HG02610 (cell line): ENCODE data around the gene DIPK1C.

Experiments used
- ATAC-seq: cut with Tn5 transposase; IDR thresholded peaks from one replicate; pipeline ENCODE4 v1.9.1; 2021; ENCODE audit warnings: mild to moderate bottlenecking, moderate library complexity; ENCODE audit not compliant: unreplicated experiment

The DIPK1C gene

DNA sequence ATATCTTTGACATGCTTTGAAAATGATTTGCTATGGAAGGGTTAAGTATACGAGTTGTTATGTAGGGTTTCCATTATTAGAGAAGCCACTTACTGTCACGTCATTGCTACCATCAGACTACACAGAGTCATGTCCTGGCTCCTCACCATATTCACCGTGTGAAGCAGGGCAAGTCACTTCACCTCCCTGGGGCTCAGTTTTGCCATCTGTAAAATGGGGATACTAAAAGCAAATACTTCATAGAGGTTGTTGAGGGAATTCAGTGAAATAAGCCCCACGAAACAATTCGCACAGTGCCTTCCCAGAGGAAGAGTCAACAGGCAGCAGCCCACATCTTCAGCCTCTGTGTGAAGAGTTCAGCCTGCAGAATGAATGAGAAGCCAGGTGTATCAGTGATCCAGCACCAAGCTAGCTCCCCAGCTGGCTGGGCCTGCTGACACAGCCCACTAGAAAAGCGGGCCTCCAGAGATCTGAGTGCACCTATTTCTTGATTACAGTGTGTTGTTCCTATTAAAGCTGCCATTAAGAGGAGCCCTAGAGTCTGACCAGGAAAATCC is 3.4 kb downstream of the DIPK1C start:
- no peak for ATAC-seq

DNA sequence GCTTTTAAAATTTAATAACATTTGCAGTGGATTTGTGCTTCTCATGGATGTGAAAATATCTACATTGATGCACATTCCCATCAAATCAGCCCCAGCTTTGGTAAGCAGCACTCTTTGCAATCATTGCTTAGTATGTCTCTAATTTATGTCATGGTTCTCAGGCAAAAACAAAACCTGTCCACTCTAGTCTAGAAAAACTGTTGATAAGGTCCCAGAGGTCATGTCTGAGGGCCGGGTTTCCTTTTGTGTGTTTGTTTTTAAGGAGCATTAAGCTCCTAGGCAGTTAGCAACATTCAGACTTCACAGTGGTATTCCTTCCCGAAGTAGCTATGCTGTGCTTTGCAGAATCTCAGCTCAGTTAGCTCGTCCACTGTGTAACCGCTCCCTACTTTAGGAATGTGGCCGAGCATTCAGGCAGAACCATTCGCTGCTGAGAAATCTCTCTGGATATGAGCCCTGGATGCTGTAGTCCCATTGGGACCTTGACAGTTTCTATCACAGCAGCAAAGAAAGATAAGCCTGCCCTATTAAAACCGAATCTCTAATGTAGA is 4.0 kb downstream of the DIPK1C start:
- ATAC-seq: no peak

GRCh38 chr18:74451148-74451547 is 6.0 kb downstream of the DIPK1C start:
- ATAC-seq: no peak

GRCh38 chr18:74450626-74451025 is 6.5 kb downstream of the DIPK1C start:
- no peak for ATAC-seq

GRCh38 chr18:74447404-74448152 is 9.5 kb downstream of the DIPK1C start:
- no peak for ATAC-seq

DNA sequence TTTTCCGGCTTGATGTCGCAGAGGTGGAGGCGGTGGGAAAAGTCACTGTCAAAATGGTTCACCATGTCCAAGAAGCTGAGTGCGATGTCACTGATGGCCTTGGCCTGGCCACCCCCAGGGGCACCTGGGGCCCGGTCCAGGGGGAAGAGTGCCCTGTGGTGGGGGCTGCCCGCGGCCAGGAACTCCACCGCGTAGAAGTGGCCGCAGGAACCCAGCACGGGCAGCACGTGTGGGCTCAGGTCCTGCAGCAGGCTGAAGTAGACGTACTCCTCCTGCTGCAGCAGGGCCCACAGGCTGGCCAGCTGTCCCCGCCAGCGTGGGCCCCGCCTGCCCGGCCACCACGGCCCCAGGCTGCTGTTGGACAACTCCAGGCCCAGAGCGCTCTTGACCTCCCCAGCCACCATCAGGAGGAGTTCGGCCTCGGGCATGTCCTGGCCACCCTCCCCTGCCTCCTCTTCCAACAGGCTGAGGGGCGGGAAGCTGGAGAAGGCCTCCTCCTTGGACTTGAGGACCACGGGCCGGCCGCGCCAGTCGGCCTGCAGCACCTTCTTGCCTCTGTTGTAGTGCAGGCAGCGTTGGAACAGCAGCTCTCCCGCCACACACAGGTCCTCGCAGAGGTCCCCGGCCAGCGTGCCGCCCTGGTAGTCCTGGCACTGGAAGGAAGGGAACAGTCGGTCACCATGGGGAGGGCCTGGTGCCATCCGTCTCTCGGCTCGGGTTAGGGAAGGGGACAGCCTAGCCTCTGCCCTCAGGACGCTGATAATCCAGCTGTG is 10.3 kb downstream of the DIPK1C start:
- ATAC-seq: no peak

GRCh38 chr18:74446178-74446577 is 10.9 kb downstream of the DIPK1C start:
- no peak for ATAC-seq

DNA sequence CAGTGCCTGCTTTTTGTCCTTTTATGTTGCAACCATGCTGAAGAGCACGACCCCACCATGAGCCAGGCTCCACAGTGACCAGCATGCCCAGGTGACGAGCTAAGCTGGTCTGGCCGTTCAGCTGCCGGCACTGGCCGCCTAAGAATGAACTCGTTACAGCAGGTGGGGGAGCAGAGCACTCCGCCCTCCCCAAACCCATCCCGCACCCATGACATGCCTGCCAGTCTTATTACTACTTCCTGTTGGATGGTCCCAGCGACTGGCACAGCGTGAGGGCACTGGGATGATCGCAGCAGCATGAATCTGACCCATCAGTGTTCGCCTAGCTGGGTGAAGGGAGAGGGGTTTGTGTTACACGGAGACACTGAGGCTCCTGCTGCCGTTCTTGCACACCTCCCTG is 11.5 kb downstream of the DIPK1C start:
- no peak for ATAC-seq

DNA sequence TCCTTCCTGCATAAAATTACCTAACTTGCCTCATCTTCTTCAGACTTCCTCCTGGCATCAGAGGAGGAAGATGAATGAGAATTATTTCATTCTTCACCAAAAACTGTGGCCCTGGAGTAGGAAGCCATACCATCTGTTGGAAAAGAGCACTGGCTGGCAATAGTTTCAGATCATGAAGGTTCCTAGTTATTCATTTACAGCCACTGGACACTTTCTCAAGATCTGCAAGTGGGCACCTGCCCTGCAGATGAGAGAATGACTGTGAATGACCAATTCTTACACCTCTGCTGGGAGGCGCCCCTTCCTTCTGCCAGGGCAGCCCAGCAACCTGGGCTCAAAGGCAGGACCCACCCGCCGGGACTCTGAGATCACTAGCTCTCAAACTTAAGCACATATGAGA is 13.0 kb downstream of the DIPK1C start:
- no peak for ATAC-seq

DNA sequence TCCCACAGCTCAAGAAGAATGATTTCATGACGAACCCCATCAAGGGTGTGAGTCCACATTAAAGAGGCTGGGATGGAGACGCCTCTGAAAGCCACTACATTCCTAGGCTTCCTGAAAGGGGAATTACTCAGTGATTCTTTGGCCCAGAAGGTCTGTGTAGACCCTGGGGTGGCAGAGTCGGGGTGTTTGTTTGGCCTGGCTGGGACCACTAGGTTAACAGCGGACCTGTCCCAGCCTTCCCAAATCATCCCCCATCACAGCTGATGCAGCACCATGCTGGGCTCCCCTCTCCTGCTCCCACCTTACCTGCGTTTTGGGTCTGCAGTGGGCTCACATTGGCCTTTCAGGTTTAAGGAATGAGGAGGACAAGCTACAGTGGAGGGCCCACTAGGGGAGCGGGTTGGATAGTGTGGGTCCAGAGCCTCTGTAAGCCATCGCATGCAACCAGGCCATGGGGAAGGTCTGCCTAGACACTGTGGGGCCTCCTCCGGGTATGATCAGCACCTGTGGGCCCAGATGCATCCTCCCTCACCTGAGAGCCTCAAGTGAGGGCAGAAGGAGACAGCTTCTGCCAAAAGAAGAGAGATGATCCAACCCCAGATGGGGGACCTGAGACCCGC is 16.2 kb downstream of the DIPK1C start:
- ATAC-seq: no peak

DNA sequence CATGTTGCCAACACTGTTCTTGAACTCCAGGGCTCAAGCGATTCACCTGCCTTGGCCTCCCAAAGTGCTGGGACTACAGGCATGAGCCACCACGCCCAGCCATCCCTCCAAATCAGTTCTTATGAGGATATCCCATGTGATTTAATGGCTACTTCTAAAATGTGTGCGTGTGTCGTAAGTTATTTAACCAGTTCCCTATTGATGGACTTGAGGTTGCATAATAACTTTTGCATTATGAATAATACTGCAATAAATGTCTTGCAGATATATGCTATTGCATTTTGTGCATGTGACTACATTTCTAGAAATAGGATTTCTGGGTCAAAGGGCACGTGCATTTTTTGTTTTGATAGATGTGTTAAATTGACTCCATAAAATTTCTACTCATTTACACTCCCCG is 19.0 kb downstream of the DIPK1C start:
- no peak for ATAC-seq

- no peak for ATAC-seq
Observed at GRCh38 chr18:74436158-74436769, 20.8 kb downstream of the DIPK1C start.

- no peak for ATAC-seq
Observed at GRCh38 chr18:74435740-74436139, 21.4 kb downstream of the DIPK1C start.

DNA sequence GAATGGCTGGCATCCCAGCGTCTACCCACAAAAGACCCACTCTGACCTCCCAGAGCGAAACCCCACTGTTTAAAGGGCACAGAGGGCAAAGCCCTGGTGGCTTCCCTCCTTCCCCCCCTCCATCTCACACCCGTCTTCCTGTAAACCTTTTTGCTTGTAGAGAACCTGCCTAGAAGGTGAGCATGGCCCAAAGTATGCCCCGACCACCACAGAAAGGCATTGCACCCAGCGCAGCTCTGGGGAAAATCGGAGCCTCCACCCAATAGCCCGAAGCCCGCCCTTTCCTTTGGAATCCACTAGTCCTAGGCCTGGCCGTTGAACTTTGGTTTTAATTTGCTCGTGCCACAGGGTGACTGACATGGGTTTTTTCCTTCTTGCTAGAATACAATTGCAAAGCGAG is 22.6 kb downstream of the DIPK1C start:
- no peak for ATAC-seq

DNA sequence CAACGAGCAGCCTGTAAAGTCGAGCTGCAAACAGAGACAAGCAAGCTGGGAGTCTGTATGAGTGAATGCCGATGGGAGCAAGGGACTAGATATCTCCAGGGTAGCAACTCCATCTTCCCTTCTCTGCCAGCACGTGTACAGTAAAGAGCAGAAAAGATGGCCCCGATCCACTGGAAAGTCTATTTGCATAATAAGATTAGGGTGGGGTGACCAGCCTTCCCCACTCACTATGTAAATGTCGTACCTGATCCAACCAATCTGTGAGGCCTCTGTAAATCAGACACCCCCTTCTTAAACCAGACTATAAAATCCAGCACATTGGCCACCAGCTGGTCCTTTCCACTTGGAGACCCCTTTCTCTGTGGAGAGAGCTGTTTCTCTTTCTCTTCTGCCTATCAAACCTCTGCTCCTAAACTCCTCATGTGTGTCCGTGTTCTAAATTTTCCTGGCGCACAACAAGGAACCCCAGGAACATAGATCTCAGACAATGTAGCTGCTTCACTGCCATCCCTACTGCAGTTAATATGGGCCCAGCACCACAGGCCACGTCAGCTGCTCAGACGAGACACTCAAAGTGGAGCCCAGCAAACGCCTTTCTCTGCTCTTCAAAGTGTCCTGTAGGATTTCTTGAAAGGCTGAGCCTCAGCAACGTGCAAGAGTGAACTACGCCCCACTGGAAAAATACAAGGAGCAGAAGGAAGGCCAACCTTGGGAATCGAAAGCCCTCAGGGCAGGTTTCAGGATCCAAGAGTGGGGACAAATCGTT is 26.1 kb downstream of the DIPK1C start:
- no peak for ATAC-seq

GRCh38 chr18:74430231-74430630 is 26.9 kb downstream of the DIPK1C start:
- no peak for ATAC-seq

- no peak for ATAC-seq
Observed at GRCh38 chr18:74429096-74429495, 28.0 kb downstream of the DIPK1C start.

DNA sequence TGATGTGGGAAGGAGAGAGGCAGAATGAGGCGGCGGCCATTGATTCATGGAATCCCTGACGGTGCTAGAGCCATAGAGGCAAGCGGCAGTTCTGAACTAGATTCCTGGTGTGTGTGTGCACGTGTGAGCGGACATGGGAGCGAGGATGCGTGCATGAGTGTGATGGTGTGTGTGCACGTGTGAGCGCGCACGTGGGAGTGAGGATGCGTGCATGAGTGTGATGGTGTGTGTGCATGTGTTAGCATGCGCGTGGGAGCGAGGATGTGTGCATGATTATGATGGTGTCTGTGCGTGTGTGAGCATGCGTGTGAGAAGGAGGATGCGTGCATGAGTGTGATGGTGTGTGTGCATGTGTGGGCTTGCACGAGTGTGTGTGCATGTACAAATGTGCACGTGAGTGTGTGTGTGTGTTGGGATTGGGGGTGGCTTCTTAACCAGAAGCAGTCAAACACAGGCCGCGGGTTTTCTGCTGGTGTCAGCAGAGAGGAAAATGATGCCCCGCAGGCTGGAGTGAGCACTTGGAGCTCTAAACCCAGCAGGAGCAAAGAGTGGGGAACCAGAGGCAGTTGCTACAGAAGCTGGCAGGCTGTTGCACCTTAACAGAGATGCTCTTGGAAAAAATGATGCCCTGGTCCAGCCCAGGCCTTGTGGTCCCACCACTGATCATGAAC is 29.5 kb downstream of the DIPK1C start:
- no peak for ATAC-seq

GRCh38 chr18:74425876-74426275 is 31.2 kb downstream of the DIPK1C start:
- no peak for ATAC-seq

DNA sequence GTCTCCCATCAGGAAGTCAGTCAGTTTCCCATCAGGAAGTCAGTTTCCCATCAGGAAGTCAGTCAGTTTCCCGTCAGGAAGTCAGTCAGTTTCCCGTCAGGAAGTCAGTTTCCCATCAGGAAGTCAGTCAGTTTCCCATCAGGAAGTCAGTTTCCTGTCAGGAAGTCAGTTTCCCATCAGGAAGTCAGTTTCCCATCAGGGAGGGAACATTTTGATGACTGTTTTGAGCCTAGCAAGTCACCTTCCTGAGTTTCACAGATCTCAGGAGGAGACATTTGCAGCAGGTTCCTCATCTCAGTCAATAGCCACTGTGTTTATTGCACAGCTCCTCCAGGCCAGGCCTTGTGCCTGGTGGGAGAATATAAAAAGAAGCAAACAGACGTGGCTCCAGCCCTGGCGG is 31.9 kb downstream of the DIPK1C start:
- no peak for ATAC-seq
